GM19240 (cell line): Measurements from ENCODE around the gene NPVF.

Experiments used
- DNase-seq: peaks from one replicate; pipeline ENCODE4 v3.0.0; 2011; ENCODE audit warnings: low spot score; ENCODE audit not compliant: insufficient read length

NPVF gene, protein sequence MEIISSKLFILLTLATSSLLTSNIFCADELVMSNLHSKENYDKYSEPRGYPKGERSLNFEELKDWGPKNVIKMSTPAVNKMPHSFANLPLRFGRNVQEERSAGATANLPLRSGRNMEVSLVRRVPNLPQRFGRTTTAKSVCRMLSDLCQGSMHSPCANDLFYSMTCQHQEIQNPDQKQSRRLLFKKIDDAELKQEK

DNA sequence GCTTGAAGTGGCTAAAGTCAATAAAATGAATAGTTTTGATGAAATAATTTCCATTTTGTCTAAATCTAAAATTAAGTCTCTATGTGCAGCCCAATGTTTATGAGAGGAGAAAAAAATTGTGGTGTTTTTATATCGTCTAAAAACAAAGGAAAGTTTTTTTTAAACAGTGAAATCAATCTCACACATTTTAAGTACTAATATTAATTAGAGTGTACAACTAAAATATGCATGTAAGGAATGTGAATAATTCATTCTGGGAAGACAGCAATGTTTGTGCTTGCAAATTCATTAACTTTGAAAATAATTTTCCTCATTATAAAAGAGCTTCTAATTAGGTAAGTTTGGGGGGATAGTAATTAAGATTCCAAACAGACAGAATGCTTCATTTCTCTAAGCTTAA, at the start of gene NPVF:
Gene NPVF (minus strand): TSS at position 101 of the 400 bp plus-strand sequence. CDS start 47 bp downstream, at position 54.
- DNase-seq, result no peak

DNA sequence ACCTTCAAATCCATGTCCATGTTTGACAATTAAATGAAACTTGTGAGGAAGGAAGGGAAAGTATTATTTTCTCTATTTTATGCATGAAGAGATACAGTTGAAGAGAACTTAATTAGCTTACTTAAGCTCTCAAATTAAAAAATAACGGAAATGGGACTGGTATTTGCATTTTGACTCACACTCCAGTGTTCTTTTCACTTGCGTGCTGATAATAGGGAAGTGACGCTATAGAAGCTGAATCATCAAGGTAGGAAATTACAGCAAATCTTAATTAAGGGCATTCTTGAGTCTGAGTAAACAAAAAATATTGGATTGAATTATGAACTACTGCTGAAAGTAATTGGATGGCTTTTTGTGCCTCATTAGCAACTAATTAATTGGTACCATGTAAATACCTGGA, 44.0 kb upstream of the NPVF start:
- DNase-seq, result no peak

DNA sequence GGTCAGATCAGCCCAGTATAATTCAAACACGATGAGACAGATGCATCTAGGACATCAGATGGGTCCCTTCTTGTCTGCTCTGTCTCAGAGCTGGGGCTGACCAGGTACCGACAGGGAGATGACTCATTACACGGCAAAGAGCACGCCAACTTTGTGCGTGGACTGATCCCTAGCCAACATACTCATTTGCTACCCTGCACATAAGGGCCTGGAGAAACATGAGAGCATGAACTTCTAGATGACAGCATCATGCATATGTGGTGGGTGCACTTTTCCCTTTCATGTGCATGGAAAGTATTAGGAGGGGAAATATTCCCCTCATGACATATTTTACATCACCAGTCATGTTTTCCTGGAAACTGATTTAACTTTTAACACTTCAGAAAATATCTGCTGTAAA, 35.1 kb upstream of the NPVF start:
- DNase-seq, result no peak

DNA sequence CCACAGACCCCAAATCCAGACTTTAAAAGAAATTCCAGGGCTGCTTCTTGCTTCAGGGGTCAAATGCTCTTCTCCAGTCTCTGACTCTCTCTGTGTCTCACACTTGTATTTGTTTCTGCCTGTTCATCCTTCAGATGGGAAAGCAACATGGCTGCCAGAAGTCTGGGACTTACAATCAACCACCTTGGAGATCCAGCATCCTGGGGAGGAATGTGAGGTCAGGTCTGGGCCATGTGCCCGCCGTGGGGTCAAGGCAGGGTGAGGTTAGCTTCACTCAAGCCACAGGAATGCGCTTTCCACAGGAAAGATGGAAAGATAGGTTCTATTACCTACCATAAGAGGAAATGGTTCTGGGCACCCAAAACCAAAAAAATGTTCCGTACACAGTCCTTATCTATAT, 34.3 kb upstream of the NPVF start:
- DNase-seq, result no peak

DNA sequence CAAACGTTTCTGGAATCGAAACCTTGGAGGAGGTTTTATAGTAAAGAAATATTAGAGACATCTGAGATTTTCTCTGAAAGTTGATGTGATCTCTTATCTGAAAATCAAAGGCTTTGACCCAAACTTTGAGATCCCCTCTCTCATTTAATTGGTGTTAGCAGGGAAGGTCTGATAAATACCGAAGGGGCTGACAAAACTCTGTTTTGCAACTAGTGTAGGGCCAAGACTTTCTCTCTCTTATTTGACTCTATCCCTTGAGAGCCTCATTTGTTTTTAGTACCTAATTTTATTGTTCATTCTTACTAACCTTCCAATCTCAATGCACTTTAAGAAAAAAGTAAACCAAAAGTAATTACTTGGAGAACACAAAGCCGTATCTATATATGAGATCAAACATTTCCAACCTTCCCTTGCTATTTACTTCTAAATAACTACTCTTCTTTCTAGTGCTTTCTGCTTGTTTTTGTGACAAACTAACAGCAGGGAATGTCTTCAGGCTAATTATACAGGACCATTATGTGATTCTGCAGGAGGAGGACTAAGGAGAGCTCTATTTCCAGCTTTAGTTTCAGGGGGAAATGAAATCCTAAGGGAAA, 33.4 kb upstream of the NPVF start:
- DNase-seq, result no peak

DNA sequence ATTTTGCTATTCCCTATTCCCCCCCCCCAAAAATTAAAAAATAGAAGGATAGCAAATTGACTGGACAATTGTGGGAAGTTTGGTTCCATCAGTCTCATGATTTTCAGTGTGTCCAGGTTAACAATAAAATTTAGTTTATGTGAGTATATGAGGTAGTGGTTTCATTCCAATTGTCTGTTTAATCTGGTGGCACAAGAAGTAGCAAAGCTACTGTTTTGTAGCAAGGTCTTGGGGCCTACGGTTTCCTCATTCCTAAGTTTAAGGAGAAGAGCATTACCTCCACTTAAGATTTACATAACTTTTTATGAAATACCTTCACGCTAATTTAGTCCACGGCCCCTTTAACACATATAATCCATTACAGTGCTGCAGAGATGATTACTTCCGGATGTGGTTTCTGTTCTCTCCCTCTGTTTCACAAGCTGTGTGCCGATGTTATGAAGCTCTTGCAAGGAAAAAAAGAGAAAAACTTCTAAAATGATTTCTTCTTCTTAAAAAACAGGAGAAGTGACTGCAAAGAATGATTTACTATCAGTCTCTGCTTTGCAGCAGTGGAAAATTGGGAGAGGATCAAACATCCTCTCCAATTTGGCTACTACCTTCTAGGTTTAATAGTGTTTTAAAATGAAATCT, 32.7 kb upstream of the NPVF start:
- no peak for DNase-seq

DNA sequence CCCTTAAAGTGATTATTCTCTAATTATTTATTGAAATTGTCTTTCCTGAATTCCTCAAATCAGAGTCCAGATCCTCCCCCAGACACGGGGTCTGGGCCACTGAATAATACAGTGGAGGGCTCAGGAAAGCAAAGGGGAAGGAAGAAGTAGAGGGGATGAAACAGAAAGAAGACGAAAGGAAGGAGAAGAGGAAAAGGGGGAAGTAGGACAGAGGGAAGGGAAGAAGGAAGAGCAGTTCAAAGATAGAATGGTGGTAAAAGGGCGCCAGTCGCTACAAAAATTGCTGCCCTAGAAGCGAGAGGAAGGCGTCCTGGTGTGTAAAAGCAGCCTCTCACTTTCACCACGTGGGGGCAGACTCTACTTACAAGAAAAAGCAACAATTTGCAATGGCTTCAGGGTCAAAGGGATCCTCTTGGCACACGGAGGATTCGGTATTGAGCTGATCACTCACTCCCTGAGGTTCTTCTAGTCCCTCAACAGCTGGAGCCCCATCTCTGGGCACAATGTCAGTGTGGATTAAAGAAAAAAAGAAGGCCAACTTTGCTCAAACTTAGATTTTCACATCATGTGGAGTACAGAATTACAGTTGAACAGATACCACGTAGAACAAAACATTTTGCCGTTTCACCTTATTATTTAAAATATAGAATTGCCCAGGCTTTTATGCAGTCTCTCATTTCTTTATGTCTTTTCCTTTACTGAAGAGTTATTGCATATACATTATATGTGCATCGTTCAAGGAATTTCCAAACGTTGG, 31.4 kb upstream of the NPVF start:
- DNase-seq, result peak; percentile 44

DNA sequence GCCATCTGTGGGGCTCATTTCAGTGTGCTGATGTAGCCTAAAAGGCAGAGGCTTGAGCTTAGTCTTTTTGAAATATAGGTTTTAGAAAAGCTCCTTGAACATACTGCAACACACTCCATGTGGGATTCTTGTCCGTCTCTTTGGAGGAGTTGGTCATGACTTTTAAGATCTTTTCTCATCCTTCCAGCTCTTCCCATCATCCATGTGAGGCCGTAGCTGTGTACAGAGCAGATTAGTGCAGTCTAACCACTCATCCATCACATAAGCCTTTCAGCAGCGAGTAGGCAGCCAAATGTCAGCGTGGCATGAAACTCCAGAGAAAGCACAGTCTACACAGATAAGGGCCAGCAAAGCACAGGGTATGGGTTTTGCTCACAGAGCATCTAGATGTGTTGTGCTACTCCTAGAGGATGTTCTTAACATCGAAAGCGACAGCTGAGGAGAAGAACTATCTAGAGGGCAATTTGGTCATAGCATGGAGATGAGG, 28.1 kb upstream of the NPVF start:
- no peak for DNase-seq

DNA sequence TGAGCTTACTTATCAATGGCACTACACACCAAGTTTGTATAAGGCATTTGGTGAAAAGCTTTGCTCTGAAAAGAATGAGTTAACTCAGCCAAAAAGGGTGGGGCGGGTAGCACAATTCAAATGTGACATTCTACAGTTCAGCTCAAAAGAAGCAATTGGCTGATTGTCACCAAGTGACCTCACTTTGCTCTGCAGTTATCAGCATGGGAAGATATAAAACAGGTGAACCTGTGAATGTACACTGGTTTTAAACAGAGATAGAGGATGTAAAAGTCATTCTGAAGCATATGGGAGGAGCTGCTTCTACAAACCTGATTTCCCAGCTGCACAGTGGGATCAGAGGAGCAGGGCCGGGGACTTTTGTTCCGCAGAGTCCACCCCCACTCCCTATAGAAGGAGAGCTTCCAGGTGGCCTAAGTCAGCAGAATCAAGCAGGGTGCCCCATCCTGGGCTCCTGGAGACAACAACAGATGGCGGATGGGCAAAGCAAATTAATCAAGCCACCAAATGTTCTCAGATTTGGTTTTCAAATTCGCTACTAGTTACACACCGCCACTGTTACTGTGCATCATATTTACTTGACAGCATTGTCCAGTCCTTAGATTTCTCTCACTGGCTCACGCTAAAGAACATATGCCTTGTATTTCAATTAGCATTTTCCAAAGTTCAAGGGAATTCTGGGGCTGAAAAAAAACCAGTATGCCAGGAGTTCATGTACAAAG, 27.5 kb upstream of the NPVF start:
- DNase-seq, result no peak

DNA sequence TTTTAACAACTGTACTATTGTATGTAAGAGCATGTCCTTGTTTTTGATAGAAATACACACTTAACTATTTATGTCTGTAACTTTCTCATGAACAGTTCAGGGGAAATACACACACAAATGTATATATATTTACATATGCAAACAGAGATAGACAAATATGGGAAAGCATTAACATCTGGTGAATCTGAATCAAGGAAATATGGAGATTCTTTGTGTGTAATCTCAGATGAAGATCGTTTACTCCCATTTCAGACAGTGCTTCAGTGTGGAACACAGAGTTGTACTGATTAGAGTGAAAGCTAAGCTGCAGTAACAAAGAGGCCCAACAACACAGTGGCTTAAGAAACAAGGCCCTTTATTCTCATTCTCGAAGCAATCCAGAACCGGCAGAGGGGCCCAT, 26.3 kb upstream of the NPVF start:
- no peak for DNase-seq

DNA sequence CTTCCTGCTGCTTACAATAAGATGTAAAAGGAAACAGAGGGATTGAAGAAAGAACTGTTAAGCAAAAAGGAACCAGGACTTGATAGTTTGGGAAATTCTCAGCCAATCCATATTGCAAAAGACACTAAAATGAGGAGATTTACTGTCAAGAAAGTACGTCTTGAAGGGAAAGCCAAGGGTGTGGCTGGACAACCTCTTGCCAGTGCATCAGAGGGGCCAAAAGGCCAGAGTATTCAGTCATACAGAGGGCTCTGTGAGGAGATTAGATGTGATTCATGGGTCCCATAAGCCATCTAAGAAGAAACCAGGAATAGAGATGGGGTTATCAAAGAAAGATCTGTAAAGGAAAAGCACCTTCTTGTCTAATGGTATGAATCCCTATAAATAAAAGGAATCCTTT, 25.4 kb upstream of the NPVF start:
- DNase-seq, result no peak

DNA sequence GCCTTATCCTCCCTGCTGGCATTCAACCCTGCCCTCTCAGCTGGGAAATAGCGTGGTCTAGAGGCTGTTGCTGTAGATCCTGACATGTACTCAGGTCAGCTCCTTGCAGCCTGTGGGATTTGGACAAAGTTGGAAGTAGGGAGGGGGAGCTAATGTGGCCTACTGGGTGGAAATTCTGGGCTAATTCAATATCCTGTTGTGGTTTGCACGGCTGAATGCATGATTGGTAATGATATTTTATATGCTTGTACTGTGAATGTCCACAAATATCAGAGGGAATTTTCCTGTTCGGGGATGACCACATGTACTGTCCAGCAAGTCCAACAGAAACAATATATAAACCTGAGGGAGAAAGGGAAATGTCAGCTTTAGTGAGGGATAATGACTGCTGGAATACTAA, 22.1 kb upstream of the NPVF start:
- DNase-seq, result no peak

DNA sequence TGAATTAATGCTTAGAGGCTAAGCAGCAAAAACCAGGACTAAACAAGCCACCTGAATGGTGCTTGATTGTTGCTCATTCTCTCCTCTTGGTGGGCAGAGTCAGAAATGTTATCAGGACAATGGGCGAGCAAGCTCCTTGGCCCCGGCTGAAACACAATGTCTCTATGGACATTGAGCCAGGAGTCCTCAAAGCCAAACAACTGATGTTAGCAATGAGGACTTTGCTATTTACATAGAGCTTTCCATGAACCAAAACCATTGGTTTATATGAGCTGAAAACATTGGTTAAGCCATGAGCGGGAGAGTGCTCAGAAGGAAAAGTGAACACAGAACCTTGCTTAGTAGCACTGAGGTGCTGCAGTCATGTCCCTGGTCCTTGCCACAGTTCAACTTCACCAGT, 21.5 kb upstream of the NPVF start:
- DNase-seq, result no peak

DNA sequence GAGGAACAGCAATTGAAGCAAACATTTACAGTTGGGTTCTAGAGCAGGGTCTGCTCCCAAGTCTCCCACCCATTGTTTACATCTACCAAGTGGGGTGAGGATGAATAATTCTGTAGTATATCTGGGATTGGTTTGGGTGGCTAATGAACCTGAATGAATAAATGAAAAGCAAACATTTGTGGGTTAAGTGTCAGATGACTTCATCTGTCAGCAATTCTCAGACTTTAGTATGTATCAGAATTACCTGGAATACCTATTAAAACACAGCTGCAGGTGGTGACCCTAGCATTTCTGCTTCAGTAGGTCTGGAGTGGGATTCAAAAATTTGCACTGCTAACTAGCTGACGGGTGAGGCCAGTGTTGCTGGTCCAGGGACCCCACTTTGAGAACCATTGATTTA, 18.0 kb upstream of the NPVF start:
- no peak for DNase-seq

DNA sequence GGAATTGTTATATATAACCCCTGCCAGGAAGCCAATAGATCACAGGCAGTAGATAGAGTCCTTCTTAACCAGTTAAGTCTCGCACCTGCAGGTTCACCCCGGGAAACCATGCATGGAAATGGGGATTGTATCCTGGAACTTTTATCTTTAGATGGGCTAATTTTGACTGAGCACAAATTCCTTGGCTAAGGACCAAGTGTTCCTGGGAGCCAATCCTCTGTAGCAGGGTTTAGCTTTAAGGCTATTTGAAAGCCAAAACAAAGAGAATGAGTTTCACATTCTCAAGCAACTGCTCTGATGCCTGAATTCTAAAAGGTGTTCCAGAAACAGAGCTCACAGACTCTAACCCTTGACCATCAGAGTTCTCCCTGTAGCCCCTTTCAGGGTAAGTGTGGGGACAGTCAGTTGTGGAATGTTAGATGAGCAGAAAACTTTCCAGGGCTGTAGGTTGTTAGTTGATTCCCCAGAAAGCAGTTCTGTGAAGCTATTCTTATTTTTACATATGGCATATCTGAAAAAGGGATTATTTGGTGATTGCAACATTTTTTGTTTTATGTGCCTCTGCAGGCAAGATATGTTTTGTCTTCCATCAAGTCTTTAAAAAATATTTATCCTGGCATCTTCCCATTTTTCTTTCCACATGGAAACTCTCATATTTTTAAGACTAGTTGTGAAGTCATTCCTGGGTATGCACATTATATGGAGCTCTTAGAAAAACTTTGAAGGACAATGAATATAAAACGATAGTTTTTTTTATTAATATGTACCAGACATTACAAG, 16.2 kb upstream of the NPVF start:
- no peak for DNase-seq

DNA sequence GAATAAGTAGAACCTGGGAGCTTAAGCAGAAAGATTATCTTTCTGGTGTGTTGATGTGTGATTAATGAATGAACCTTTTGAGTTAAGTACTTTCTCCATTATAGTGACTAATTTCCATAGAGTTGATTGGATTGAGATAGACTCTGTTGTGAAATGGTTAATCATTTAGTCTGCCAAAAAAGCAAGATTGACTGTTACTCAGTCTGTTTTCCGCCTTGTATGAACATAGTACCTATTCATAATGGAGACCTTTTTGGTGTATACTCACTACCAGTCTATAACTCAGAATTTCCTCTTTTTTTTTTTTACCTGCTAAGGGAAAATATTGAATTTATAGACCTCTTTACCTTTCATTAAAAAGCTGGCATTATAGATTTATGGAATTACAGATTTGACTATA, 14.4 kb upstream of the NPVF start:
- DNase-seq, result no peak

DNA sequence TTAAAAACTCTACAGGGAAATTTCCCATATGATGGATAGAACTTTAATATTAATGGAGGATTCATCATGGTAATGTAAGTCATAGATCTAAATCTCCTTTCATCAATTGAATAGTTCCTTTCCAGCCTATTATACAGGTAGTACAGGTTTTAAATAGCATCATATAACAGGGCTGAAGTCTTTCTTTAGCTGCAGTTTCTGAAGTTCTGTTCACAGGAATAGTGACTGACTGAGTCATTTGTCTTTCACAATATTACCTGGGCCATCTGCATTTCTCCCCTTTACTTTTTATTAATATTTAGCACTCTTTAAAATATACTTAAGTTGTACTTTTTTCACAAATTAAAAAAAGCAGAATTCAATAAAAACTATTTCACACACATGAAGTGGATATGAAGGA, 12.6 kb upstream of the NPVF start:
- DNase-seq, result no peak

DNA sequence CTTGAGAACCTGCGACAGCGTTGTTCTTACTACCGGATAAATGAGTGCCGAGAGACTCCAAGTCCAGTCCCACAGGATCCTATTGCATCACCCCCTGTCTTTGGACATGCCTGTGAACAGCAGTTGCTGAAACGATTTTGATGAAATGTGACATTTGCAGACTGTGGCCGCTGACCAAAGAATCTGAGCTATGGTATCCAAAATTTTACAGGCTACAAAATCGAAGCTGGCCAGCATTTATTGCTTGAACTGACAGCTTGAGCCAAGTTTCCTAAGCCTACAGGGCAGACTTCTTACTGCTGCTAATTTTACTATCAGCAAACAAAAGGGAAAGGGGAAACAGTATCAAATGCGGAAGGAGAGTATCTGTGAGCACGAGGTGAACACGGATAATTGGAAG, 12.1 kb upstream of the NPVF start:
- DNase-seq, result no peak

DNA sequence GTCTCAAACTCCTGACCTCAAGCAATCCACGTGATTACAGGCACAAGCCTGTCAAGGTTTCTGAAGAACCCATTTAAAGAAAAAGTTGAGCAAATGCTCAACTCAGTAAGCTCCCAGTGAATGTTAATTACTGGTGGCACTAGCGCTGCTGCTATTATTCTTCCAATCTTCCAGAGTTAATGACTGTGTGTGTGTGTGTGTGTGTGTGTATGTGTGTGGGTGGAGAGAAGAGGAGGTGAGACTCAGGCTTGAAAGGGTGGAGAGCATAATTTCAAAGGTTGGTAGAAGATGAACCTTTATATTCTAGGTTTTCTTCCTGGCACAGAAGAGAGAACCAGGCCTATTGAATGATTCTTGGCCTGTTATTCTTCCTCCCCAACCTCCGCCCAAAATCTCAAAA, 11.6 kb upstream of the NPVF start:
- DNase-seq, result no peak

DNA sequence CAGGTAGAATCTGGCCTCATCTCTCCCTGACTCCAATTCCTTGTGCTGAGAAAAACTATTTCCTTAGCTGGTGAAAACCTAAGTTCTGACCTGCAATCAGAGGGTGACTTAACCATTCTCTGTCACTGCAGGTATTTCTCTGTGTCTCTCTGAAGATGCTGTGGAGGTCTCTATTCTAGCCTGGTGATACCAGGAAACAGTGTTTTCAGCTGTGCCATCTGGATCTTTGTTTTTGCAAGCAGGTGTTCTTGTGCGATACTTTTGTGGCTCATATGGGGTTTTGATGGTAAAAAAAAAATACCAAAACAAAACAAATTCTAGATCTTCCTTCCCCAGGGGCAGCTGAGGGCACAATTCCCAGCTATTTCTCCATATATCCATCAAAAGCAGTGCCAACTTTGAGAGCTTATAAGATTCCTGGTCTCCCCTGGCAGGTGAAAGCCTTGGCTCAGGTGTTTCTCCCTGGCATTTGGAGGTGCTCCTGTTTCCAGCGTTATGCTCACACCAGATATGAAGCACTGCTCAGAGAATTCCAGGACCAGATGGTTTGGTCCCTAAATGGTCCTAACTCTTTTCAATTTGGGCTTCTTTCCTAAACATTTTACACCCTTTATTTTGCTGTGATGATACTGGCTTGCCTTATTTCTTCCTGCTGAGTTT, 9.9 kb upstream of the NPVF start:
- no peak for DNase-seq
